ENCODE measurements around the gene SERPINE1.
"Not testable (repeated sequence)": the region's sequence is repeated elsewhere in the genome, so short reads cannot be mapped to it uniquely, and the experiment has no call there.

Gene SERPINE1

DNA sequence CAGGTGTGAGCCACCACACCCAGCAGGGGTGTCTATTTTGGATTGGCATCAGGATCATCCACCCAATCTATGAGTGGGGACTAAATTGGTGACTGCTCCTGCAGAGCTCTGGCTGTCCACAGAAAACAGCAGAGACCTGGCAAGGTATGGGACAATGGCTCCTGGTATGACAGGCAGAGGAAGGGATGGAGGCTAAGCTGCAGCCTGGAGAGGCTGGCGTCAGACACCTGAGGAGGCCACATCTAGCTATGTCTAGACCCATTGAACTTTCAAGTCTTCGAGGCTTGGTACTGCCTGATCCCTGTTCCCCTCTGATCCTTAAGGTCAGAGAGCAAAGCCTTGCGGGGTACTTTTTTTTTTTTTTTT is 3.2 kb upstream of the SERPINE1 start:
- no peak overlapping the region for H3K4me3 ChIP-seq (ENCODE audit: control insufficient read depth, low read depth, low read length)
- no peak for DNase-seq (ENCODE audit: low read depth)
- TF ChIP-seq, protein P1, sequence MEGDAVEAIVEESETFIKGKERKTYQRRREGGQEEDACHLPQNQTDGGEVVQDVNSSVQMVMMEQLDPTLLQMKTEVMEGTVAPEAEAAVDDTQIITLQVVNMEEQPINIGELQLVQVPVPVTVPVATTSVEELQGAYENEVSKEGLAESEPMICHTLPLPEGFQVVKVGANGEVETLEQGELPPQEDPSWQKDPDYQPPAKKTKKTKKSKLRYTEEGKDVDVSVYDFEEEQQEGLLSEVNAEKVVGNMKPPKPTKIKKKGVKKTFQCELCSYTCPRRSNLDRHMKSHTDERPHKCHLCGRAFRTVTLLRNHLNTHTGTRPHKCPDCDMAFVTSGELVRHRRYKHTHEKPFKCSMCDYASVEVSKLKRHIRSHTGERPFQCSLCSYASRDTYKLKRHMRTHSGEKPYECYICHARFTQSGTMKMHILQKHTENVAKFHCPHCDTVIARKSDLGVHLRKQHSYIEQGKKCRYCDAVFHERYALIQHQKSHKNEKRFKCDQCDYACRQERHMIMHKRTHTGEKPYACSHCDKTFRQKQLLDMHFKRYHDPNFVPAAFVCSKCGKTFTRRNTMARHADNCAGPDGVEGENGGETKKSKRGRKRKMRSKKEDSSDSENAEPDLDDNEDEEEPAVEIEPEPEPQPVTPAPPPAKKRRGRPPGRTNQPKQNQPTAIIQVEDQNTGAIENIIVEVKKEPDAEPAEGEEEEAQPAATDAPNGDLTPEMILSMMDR (IDR thresholded peaks at IDR 0.05; ENCODE audit: control insufficient read depth, insufficient read depth, low read depth, low read length, missing control alignments): no peak

DNA sequence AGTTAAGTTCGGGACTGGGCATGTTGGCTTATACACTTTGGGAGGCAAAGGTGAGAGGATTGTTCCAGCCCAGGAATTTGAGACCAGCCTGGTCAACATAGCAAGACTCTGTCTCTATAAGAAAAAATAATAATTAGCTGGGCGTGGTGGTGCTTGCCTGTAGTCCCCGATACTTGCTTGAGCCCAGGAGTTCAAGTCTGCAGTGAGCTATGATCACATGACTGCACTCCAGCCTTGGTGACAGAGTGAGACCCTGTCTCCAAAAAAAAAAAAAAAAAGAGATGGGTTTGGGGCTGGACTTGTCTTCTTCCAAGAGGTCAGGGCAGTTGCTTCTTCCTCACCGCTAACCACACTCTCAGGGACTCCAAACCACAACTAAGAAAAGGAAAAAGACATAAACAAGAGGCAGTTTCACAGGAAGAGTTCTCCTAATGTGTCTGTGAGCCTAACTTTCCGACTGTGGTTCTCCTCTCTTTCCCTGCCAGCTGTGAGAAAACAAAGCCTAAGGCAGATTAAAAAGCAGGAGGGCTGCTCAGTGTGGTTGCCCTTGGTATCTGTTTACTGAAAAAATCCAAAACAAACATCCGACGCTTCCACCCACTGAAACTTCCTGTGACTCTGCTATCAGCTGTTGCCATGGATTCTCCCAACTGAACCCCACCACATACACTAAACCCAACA is 2.4 kb upstream of the SERPINE1 start:
- no peak overlapping the region for H3K4me3 ChIP-seq (ENCODE audit: control insufficient read depth, low read depth, low read length)
- TF ChIP-seq, protein P1 (IDR thresholded peaks at IDR 0.05; ENCODE audit: control insufficient read depth, insufficient read depth, low read depth, low read length, missing control alignments): no peak
- no peak for DNase-seq (ENCODE audit: low read depth)

DNA sequence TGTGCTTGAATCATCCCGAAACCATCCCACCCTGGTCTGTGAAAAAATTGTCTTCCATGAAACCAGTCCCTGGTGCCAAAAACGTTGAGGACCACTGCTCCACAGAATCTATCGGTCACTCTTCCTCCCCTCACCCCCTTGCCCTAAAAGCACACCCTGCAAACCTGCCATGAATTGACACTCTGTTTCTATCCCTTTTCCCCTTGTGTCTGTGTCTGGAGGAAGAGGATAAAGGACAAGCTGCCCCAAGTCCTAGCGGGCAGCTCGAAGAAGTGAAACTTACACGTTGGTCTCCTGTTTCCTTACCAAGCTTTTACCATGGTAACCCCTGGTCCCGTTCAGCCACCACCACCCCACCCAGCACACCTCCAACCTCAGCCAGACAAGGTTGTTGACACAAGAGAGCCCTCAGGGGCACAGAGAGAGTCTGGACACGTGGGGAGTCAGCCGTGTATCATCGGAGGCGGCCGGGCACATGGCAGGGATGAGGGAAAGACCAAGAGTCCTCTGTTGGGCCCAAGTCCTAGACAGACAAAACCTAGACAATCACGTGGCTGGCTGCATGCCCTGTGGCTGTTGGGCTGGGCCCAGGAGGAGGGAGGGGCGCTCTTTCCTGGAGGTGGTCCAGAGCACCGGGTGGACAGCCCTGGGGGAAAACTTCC is 784 bp upstream of the SERPINE1 start:
- TF ChIP-seq, protein P1 (IDR thresholded peaks at IDR 0.05; ENCODE audit: control insufficient read depth, insufficient read depth, low read depth, low read length, missing control alignments): no peak
- DNase-seq (ENCODE audit: low read depth): no peak
- H3K4me3 ChIP-seq (ENCODE audit: control insufficient read depth, low read depth, low read length): no peak overlapping the region

DNA sequence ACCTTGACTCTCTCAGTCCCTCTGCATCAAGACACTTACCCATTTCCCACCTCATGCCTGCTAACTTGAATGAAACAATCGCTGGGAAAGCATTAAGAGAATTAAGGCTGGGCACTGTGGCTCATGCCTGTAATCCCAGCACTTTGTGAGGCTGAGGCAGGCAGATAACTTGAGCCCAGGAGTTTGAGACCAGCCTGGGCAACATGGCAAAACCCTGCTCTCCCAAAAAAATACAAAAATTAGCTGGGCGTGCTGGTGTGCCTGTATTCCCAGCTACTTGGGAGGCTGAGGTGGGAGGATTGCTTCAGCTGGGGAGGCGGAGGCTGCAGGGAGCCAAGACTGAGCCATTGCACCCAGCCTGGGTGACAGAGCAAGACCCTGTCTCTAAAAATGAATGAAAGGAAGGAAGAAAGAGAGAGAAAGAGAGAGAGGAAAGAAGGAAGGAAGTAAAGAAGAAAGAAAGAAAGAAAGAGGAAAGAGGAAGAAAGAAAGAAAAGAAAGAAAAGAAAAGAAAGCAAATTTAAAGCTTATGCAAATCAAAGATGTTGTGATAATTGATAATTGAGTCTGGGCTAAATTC is 646 bp downstream of the SERPINE1 start:
- TF ChIP-seq, protein P1 (IDR thresholded peaks at IDR 0.05; ENCODE audit: control insufficient read depth, insufficient read depth, low read depth, low read length, missing control alignments): no peak
- DNase-seq (ENCODE audit: low read depth): no peak
- peak overlapping the region; percentile 91 for H3K4me3 ChIP-seq (ENCODE audit: control insufficient read depth, low read depth, low read length)

DNA sequence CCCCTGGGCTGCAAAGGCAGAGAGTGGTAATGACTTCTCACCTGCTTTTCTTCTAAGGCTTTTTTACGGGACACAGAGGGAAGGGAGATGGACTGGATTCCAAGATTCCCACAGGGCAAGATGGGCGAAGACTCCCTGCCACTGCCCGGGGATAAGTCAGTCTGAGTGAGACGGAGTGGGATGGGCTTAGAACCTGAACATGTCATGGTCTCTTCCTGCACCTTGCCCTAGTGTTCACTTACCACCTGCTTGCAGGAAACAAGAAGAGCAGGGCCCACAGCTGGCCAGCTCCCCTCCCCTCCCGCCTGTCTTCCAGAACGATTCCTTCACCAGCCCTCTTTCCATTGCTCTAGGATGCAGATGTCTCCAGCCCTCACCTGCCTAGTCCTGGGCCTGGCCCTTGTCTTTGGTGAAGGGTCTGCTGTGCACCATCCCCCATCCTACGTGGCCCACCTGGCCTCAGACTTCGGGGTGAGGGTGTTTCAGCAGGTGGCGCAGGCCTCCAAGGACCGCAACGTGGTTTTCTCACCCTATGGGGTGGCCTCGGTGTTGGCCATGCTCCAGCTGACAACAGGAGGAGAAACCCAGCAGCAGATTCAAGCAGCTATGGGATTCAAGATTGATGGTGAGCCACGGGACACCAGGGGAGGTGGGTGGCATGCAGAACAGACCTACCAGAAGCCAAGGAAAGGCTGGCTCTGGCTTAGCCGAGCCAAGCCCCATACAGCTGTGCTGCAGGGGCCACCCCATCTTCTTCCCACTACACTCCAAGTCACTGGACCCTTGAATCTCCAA is 1.3 kb downstream of the SERPINE1 start:
- H3K4me3 ChIP-seq (ENCODE audit: control insufficient read depth, low read depth, low read length): peak overlapping the region; percentile 91
- TF ChIP-seq, protein P1 (IDR thresholded peaks at IDR 0.05; ENCODE audit: control insufficient read depth, insufficient read depth, low read depth, low read length, missing control alignments): no peak

DNA sequence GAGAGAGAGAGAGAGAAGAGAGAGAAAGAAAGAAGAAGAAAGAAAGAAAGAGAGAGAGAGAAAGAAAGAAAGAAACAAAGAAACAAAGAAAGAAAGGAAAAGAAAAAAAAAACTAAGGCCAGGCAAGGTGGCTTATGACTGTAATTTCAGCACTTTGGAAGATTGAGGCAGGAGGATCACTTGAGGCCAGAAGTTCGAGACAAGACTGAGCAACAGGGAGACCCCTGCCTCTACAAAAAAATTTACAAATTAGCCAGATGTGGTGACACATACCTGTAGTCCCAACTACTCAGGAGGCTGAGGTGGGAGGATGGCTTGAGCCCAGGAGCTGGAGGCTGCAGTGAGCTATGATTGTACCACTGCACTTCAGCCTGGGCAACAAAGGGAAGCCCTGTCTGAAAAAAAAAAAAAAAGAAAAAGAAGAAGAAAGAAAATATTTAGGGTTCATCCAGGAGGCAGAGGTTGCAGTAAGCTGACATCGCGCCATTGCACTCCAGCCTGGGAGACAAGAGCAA is 2.8 kb downstream of the SERPINE1 start:
- DNase-seq (ENCODE audit: low read depth): no peak
- no peak overlapping the region; the same call in 1 of the 2 replicates for H3K4me3 ChIP-seq (ENCODE audit: control insufficient read depth, low read depth, low read length)
- TF ChIP-seq, protein P1 (IDR thresholded peaks at IDR 0.05; ENCODE audit: control insufficient read depth, insufficient read depth, low read depth, low read length, missing control alignments): no peak

More for the DNA sequence above, 1.3 kb downstream of the SERPINE1 start:
- DNase-seq (ENCODE audit: low read depth): no peak

DNA sequence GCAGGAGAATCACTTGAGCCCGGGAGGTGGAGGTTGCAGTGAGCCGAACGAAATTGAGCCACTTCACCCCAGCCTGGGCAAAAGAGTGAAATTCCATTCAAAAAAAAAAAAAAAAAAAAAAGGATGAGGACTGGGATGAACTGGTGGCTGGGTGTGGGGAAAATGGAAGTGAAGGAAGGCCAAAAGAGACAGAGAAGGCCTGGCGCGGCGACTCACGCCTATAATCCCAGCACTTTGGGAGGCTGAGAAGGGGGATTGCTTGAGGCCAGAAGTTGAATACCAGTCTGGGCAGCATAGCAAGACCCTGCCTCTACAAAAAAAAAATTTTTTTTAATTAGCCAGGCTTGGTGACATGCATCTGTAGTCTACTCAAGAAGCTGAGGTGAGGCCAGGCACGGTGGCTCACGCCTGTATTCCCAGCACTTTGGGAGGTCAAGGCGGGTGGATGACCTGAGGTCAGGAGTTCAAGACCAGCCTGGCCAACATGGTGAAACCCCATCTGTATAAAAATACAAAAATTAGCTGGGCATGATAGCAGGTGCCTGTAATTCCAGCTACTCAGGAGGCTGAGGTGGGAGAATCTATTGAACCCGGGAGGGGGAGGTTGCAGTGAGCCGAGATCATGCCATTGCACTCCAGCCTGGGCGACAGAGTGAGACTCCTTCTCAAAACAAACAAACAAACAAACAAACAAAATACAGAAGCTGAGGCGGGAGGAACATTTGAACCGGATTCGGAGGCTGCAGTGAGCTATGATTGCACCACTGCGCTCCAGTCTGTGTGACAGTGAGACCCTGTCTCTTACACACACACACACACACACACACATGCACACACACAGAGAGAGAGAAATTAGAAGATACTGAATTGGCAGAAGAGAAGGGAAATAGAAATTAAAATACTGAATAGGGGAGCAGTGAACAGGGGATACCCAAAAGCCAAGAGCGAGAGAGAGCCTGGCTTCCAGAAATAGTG is 6.0 kb downstream of the SERPINE1 start:
- not testable (repeated sequence) for DNase-seq (ENCODE audit: low read depth); H3K4me3 ChIP-seq (ENCODE audit: control insufficient read depth, low read depth, low read length)

All from AG09309 (cell line).